Gastroesophageal sphincter (tissue), 4 donors: ENCODE data around the gene PYGO1. TPM values are rescaled to one million over a fixed set of nuclear protein-coding genes. Genes with fewer than 3 reads are reported as not detected.

ENCODE experiments used
- ATAC-seq: fragments of 150-250 bp; one replicate; pipeline ENCODE4 v1.9.1; 2016; ENCODE audit warnings: mild to moderate bottlenecking, moderate library complexity
- H3K27ac ChIP-seq, 4 donors: fragments of 200-600 bp; sonication (generic) in 3 of 4; 1 replicate in 3 of 4; 2 replicates in 1 of 4; pipeline ENCODE4 v1.5.1; 2016 to 2019
- H3K27me3 ChIP-seq: fragments of 200-600 bp; sonication (generic); one replicate; pipeline ENCODE4 v1.5.1; 2019
- H3K36me3 ChIP-seq, 2 donors: fragments of 200-600 bp; sonication (generic); one replicate each; pipeline ENCODE4 v1.5.1; 2019; ENCODE audit warnings: control low read depth in 1 of 2
- H3K4me1 ChIP-seq, 3 donors: fragments of 200-600 bp; sonication (generic); 1 replicate in 2 of 3; 2 replicates in 1 of 3; pipeline ENCODE4 v1.5.1; 2016 to 2019; ENCODE audit warnings: control low read depth in 2 of 3
- H3K4me3 ChIP-seq, 2 donors: fragments of 200-600 bp; sonication (generic); one replicate each; pipeline ENCODE4 v1.5.1; 2019; ENCODE audit warnings: mild to moderate bottlenecking in 1 of 2, moderate library complexity in 1 of 2
- H3K9me3 ChIP-seq, 3 donors: fragments of 200-600 bp; sonication (generic); one replicate each; pipeline ENCODE4 v1.5.1; 2017 to 2019; ENCODE audit warnings: control low read depth in 2 of 3
- EP300 ChIP-seq: sonication (generic); formaldehyde crosslinking; IDR thresholded peaks from one replicate; pipeline ENCODE4 v1.6.1; 2017; ENCODE audit warnings: antibody characterized with exemption, mild to moderate bottlenecking
- POLR2A ChIP-seq, 2 donors: fragments of 450-650 bp; IDR thresholded peaks; one replicate each; pipeline ENCODE4 v1.6.1; 2017; ENCODE audit warnings: antibody characterized with exemption in 2 of 2, mild to moderate bottlenecking in 2 of 2, moderate library complexity in 1 of 2
- POLR2AphosphoS5 ChIP-seq: sonication (generic); formaldehyde crosslinking; IDR thresholded peaks from one replicate; pipeline ENCODE4 v1.6.1; 2017; ENCODE audit warnings: antibody characterized with exemption
- whole genome bisulfite sequencing, 2 donors: methylation state at CpG; one replicate each; pipeline ENCODE4 v1.1.5; 2018; ENCODE audit warnings: low coverage in 1 of 2; 5-methylcytosine and 5-hydroxymethylcytosine counted together
- total RNA-seq, 4 donors: library from RNA; depleted of rRNA; stranded (reverse); fragments of >200 nt; gene quantifications; one replicate each; pipeline ENCODE4 v1.1.0, GENCODE V29; 2016
- TF ChIP-seq, protein P1 (sequence below), 4 experiments: fragments of 200-600 bp in 2 of 4; fragments of 450-650 bp in 2 of 4; sonication (generic) in 1 of 4; IDR thresholded peaks; one replicate each; pipeline ENCODE4 v1.5.1; 2017 to 2019; ENCODE audit warnings: antibody characterized with exemption in 4 of 4, mild to moderate bottlenecking in 2 of 4, moderate library complexity in 2 of 4

PYGO1 gene
- total RNA-seq, 4 donors from 2014 or later, result 17.3 to 22.2 (median 20.9) TPM

DNA sequence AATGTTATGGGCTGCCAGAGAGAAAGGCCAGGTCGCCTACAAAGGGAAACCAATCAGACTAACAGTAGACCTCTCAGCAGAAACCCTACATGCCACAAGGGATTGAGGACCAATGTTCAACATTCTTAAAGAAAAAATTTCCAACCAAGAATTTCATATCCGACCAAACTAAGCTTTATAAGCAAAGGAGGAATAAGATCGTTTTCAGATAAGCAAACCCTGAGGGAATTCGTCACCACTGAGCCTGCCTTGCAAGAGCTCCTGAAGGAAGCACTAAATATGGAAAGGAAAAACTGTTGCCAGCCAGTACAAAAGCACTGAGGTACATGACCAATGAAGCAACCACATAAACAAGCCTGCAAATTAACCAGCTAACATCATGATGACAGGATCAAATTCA is 33.1 kb downstream of the PYGO1 start:
- Histone ChIP-seq H3K4me1 (no peaks in the 10 kb centered on the region), H3K27ac (no peak overlapping the region), H3K36me3 (no peaks in the 10 kb centered on the region), H3K4me3 (no peak overlapping the region), H3K9me3 (peaks cover 0 to 25% (median 0%) of the 10 kb centered on the region in 3 donors), H3K27me3 (no peaks in the 10 kb centered on the region)
- ATAC-seq, result no peak
- no peak for TF ChIP-seq POLR2A (IDR thresholded peaks at IDR 0.05)
- no peak for TF ChIP-seq EP300
- no peak for TF ChIP-seq POLR2AphosphoS5
- TF ChIP-seq, protein P1, sequence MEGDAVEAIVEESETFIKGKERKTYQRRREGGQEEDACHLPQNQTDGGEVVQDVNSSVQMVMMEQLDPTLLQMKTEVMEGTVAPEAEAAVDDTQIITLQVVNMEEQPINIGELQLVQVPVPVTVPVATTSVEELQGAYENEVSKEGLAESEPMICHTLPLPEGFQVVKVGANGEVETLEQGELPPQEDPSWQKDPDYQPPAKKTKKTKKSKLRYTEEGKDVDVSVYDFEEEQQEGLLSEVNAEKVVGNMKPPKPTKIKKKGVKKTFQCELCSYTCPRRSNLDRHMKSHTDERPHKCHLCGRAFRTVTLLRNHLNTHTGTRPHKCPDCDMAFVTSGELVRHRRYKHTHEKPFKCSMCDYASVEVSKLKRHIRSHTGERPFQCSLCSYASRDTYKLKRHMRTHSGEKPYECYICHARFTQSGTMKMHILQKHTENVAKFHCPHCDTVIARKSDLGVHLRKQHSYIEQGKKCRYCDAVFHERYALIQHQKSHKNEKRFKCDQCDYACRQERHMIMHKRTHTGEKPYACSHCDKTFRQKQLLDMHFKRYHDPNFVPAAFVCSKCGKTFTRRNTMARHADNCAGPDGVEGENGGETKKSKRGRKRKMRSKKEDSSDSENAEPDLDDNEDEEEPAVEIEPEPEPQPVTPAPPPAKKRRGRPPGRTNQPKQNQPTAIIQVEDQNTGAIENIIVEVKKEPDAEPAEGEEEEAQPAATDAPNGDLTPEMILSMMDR (IDR thresholded peaks at IDR 0.05), result no peak
- 84 to 89% methylated on average over 3 to 4 of the region's 4 CpGs for WGBS, 2 donors

DNA sequence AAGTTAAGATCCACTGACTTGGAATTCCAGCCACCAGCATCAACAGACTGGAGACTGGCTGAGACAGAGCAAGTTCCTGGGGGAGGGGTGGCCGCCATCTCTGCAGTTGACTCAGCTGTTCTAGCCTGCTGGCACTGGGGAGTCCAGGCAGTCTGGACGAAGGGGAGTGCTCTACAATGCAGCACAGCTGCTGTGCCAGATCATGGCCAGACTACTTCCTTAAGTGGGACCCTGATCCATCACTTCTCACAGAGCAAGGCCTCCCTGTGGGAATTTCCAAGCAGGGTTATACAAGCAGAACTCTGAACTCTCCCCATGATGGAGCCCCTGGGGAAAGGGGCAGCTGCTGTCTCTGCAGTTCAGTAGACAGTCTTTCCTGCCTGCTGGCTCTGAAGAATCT is 35.2 kb downstream of the PYGO1 start:
- Histone ChIP-seq H3K9me3 (peaks cover 0 to 25% (median 0%) of the 10 kb centered on the region in 3 donors), H3K27me3 (no peaks in the 10 kb centered on the region), H3K4me1 (no peaks in the 10 kb centered on the region), H3K4me3 (no peak overlapping the region), H3K36me3 (peaks cover 0 to 5% of the 10 kb centered on the region in 2 donors), H3K27ac (no peak overlapping the region)
- TF ChIP-seq POLR2AphosphoS5 (no peak), EP300 (no peak), POLR2A (IDR thresholded peaks at IDR 0.05) (no peak)
- TF ChIP-seq, protein P1 (IDR thresholded peaks at IDR 0.05), result no peak
- WGBS, 2 donors, result no CpG with 5 or more reads among the region's 2 CpGs
- peak; percentile 25 for ATAC-seq

DNA sequence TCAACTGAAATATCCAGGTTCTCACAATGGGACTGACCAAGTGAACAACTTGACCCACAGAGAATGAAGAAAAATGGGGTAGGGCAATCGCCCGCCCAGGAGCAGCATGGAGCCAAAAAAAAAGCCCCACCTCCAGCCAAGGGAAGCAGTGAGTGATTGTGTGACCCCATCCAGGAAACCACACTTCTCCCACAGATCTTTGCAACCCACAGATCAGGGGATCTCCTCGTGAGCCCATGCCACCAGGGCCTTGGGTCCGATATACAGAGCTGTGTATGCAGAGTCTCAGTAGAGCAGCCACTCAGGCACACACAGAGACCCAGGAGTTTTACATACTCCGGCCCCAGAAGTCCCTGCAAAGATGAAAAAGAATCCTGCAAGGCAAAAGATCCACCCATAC is 35.7 kb downstream of the PYGO1 start:
- 70 to 85% methylated on average over 3 of the region's 5 CpGs for WGBS, 2 donors
- Histone ChIP-seq H3K4me1 (no peaks in the 10 kb centered on the region), H3K27ac (no peak overlapping the region), H3K27me3 (no peaks in the 10 kb centered on the region), H3K9me3 (peaks cover 0 to 25% (median 0%) of the 10 kb centered on the region in 3 donors), H3K4me3 (no peak overlapping the region), H3K36me3 (peaks cover 0 to 5% of the 10 kb centered on the region in 2 donors)
- ATAC-seq, result no peak
- TF ChIP-seq POLR2A (IDR thresholded peaks at IDR 0.05), result no peak
- TF ChIP-seq POLR2AphosphoS5, result no peak
- no peak for TF ChIP-seq EP300
- TF ChIP-seq, protein P1 (IDR thresholded peaks at IDR 0.05), result no peak

DNA sequence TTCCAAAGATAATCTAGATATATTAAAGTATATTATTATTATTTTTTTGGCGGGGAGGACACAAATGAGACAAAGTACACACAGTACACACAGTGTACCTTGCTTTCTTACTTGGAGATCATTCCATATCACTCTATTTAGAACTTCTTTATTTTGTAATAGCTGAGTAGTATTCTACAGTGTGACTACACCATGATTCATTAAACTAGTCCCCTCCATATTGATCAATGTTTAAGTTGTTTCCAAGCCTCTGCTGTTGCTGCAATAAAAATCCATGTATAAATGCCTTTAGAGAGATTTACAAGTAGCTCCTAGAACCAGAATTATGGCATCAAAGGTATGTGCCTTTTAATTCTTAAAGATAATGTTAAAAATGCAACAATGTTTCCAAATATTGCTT is 38.8 kb downstream of the PYGO1 start:
- TF ChIP-seq POLR2AphosphoS5, result no peak
- no peak for TF ChIP-seq POLR2A (IDR thresholded peaks at IDR 0.05)
- TF ChIP-seq, protein P1 (IDR thresholded peaks at IDR 0.05), result no peak
- no peak for TF ChIP-seq EP300
- H3K27ac ChIP-seq, result no peak overlapping the region
- no peak overlapping the region for H3K4me3 ChIP-seq
- H3K9me3 ChIP-seq, result peaks cover 0 to 1% (median 0%) of the 10 kb centered on the region in 3 donors
- H3K4me1 ChIP-seq, result no peaks in the 10 kb centered on the region
- 100% methylated on average over 1 of the region's 1 CpG for WGBS, 2 donors
- no peak for ATAC-seq
- H3K27me3 ChIP-seq, result no peaks in the 10 kb centered on the region
- H3K36me3 ChIP-seq, result peaks cover 0 to 18% of the 10 kb centered on the region in 2 donors

DNA sequence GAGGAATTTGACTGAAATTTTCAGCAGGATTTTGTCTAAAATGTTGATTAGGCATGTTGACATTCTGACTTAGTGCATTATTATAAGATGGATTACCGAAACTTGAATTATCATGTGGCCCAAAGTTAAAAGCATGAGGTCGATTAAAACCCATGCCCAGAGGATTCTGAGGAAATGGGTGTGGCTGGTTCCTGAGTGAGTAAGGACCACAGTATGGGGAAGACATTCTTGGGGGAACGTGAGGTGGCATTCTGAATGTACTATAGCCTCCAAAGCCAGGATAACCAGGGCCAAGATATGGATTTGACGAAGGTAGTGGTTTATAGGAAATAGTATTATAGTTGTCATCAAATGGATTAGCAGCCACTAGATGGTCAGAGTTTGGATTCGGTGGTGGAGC is 41.4 kb downstream of the PYGO1 start:
- Histone ChIP-seq H3K27me3 (no peaks in the 10 kb centered on the region), H3K36me3 (peaks cover 0 to 18% of the 10 kb centered on the region in 2 donors), H3K27ac (no peak overlapping the region), H3K4me3 (no peak overlapping the region), H3K9me3 (no peaks in the 10 kb centered on the region), H3K4me1 (no peaks in the 10 kb centered on the region)
- TF ChIP-seq POLR2AphosphoS5 (no peak), POLR2A (IDR thresholded peaks at IDR 0.05) (no peak), EP300 (no peak)
- TF ChIP-seq, protein P1 (IDR thresholded peaks at IDR 0.05), result no peak
- ATAC-seq, result no peak
- 75 to 80% methylated on average over 5 of the region's 5 CpGs for WGBS, 2 donors
